Naive thymus-derived CD8-positive, alpha-beta T cell (primary cell): ENCODE measurements around the gene TSHZ3. TPM values are rescaled to one million over a fixed set of nuclear protein-coding genes. Genes with fewer than 3 reads are reported as not detected.

Experiments used
- ATAC-seq, 2 donors: fragments of 150-1000 bp; cut with Tn5 transposase in 1 of 2; sonication (Bioruptor Pico), chemical (Tn5 transposase) in 1 of 2; 1 replicate in 1 of 2; 2 replicates in 1 of 2; pipeline ENCODE4 v1.10.0; 2021; ENCODE audit warnings: mild to moderate bottlenecking in 2 of 2, moderate library complexity in 2 of 2
- POLR2A ChIA-PET: fragments of 350-600 bp; sonication (Branson Sonifier 250); formaldehyde crosslinking; loops from one replicate; lab custom pipeline; 2021; ENCODE audit warnings: antibody characterized with exemption; lab: Charles Lee
- DNase-seq, 10 donors: peaks; one replicate each; pipeline versions ENCODE4 v3.0.0 to v3.0.0-alpha.2; 2020 to 2022
- H3K27ac Mint-ChIP-seq, 10 donors: one replicate each; pipeline ENCODE4 v1.8.0; 2020 to 2022; ENCODE audit warnings: mild to moderate bottlenecking in 10 of 10, mixed read lengths in 10 of 10, moderate library complexity in 4 of 10, inconsistent platforms in 1 of 10
- H3K27me3 Mint-ChIP-seq, 5 donors: one replicate each; pipeline ENCODE4 v1.8.0; 2021 to 2022; ENCODE audit warnings: mixed read lengths in 5 of 5
- H3K36me3 Mint-ChIP-seq, 3 donors: one replicate each; pipeline ENCODE4 v1.8.0; 2020 to 2022; ENCODE audit warnings: mixed read lengths in 3 of 3, mild to moderate bottlenecking in 2 of 3, inconsistent platforms in 1 of 3
- H3K4me1 Mint-ChIP-seq, 4 donors: one replicate each; pipeline ENCODE4 v1.8.0; 2021 to 2022; ENCODE audit warnings: mixed read lengths in 4 of 4
- H3K4me3 Mint-ChIP-seq, 10 donors: one replicate each; pipeline ENCODE4 v1.8.0; 2020 to 2022; ENCODE audit warnings: mild to moderate bottlenecking in 10 of 10, mixed read lengths in 10 of 10, moderate library complexity in 6 of 10, inconsistent platforms in 1 of 10
- H3K9me3 Mint-ChIP-seq, 9 donors: one replicate each; pipeline ENCODE4 v1.8.0; 2020 to 2022; ENCODE audit warnings: mixed read lengths in 9 of 9, mild to moderate bottlenecking in 3 of 9, inconsistent platforms in 1 of 9, moderate library complexity in 1 of 9
- polyA plus RNA-seq, 3 donors: library from polyadenylated mRNA; unstranded; fragments of 300-500 nt; fragmentation: Illumina TruSeq; gene quantifications; one replicate each; pipeline ENCODE4 v1.2.3, GENCODE V29; 2021
- total RNA-seq, 8 experiments: library from RNA in 2 of 8; stranded (reverse) in 2 of 8; gene quantifications; one replicate each; pipeline ENCODE4 v1.2.3 and lab custom pipeline; 2021 to 2026

TSHZ3 gene
- total and polyA plus RNA-seq, 5 experiments from 2014 or later = 0.09 TPM; not detected in 4

GRCh38 chr19:31331536-31331935 lies 17.7 kb downstream of the TSHZ3 start:
- Mint-ChIP-seq H3K4me1 (peaks cover 0 to 2% (median 0%) of the 10 kb centered on the region in 4 donors), H3K9me3 (peaks cover 0 to 1% (median 0%) of the 10 kb centered on the region in 9 donors), H3K27ac (no peak overlapping the region), H3K4me3 (no peak overlapping the region), H3K27me3 (peaks cover 0 to 13% (median 5%) of the 10 kb centered on the region in 5 donors), H3K36me3 (no peaks in the 10 kb centered on the region)
- ATAC-seq (no peak), DNase-seq (no peak)
- POLR2A ChIA-PET = no interaction called here

GRCh38 chr19:31330761-31331160 lies 18.5 kb downstream of the TSHZ3 start:
- H3K36me3 Mint-ChIP-seq = no peaks in the 10 kb centered on the region
- no peak overlapping the region for H3K4me3 Mint-ChIP-seq
- no peak for ATAC-seq
- POLR2A ChIA-PET = no interaction called here
- DNase-seq = no peak
- H3K27me3 Mint-ChIP-seq = peaks cover 0 to 11% (median 2%) of the 10 kb centered on the region in 5 donors
- H3K4me1 Mint-ChIP-seq = peaks cover 0 to 2% (median 0%) of the 10 kb centered on the region in 4 donors
- no peak overlapping the region for H3K27ac Mint-ChIP-seq
- H3K9me3 Mint-ChIP-seq = peaks cover 0 to 1% (median 0%) of the 10 kb centered on the region in 9 donors

- Mint-ChIP-seq H3K27ac (no peak overlapping the region), H3K27me3 (peaks cover 0 to 5% (median 0%) of the 10 kb centered on the region in 5 donors), H3K9me3 (peaks cover 0 to 1% (median 0%) of the 10 kb centered on the region in 9 donors), H3K4me1 (peaks cover 0 to 2% (median 0%) of the 10 kb centered on the region in 4 donors), H3K36me3 (no peaks in the 10 kb centered on the region), H3K4me3 (no peak overlapping the region)
- POLR2A ChIA-PET = interaction anchor here (0.6 kb wide), 1 partner anchor 8 kb away, joined by 4 read pairs; no protein-coding TSS in a partner anchor
- no peak for DNase-seq
- ATAC-seq = no peak
Observed at GRCh38 chr19:31330237-31330636, 19.0 kb downstream of the TSHZ3 start.

GRCh38 chr19:31329819-31330218 lies 19.4 kb downstream of the TSHZ3 start:
- no peak overlapping the region for H3K27ac Mint-ChIP-seq
- no peak overlapping the region for H3K4me3 Mint-ChIP-seq
- H3K4me1 Mint-ChIP-seq = peaks cover 0 to 2% (median 0%) of the 10 kb centered on the region in 4 donors
- H3K9me3 Mint-ChIP-seq = peaks cover 0 to 1% (median 0%) of the 10 kb centered on the region in 9 donors
- ATAC-seq = no peak
- H3K36me3 Mint-ChIP-seq = no peaks in the 10 kb centered on the region
- POLR2A ChIA-PET = interaction anchor here (0.6 kb wide), 1 partner anchor 9 kb away, joined by 4 read pairs; no protein-coding TSS in a partner anchor
- DNase-seq = no peak
- H3K27me3 Mint-ChIP-seq = peaks cover 0 to 2% (median 0%) of the 10 kb centered on the region in 5 donors

- H3K36me3 Mint-ChIP-seq = no peaks in the 10 kb centered on the region
- H3K4me1 Mint-ChIP-seq = peaks cover 0 to 2% (median 0%) of the 10 kb centered on the region in 4 donors
- H3K9me3 Mint-ChIP-seq = no peaks in the 10 kb centered on the region
- H3K4me3 Mint-ChIP-seq = no peak overlapping the region
- ATAC-seq = no peak
- H3K27ac Mint-ChIP-seq = no peak overlapping the region
- POLR2A ChIA-PET = no interaction called here
- no peak for DNase-seq
- peaks cover 0 to 5% (median 0%) of the 10 kb centered on the region in 5 donors for H3K27me3 Mint-ChIP-seq
Observed at GRCh38 chr19:31328238-31328637, 21.0 kb downstream of the TSHZ3 start.

- Mint-ChIP-seq H3K4me3 (no peak overlapping the region), H3K4me1 (peaks cover 0 to 2% (median 0%) of the 10 kb centered on the region in 4 donors), H3K27ac (no peak overlapping the region), H3K9me3 (no peaks in the 10 kb centered on the region), H3K27me3 (peaks cover 0 to 7% (median 0%) of the 10 kb centered on the region in 5 donors), H3K36me3 (no peaks in the 10 kb centered on the region)
- DNase-seq (no peak), ATAC-seq (no peak)
- POLR2A ChIA-PET = no interaction called here
Observed at GRCh38 chr19:31326329-31327028, 22.8 kb downstream of the TSHZ3 start.

GRCh38 chr19:31325342-31325741 lies 23.9 kb downstream of the TSHZ3 start:
- no peak for ATAC-seq
- no peak overlapping the region for H3K4me3 Mint-ChIP-seq
- H3K4me1 Mint-ChIP-seq = peaks cover 0 to 2% (median 0%) of the 10 kb centered on the region in 4 donors

GRCh38 chr19:31319465-31319864 lies 29.8 kb downstream of the TSHZ3 start:
- no peaks in the 10 kb centered on the region for H3K9me3 Mint-ChIP-seq
- POLR2A ChIA-PET = no interaction called here
- H3K4me1 Mint-ChIP-seq = peaks cover 0 to 3% (median 0%) of the 10 kb centered on the region in 4 donors
- H3K36me3 Mint-ChIP-seq = no peaks in the 10 kb centered on the region
- H3K4me3 Mint-ChIP-seq = no peak overlapping the region
- ATAC-seq (no peak), DNase-seq (no peak)
- peaks cover 0 to 18% (median 5%) of the 10 kb centered on the region in 5 donors for H3K27me3 Mint-ChIP-seq
- no peak overlapping the region for H3K27ac Mint-ChIP-seq

More at GRCh38 chr19:31325342-31325741, 23.9 kb downstream of the TSHZ3 start:
- Mint-ChIP-seq H3K27ac (no peak overlapping the region), H3K36me3 (no peaks in the 10 kb centered on the region), H3K9me3 (no peaks in the 10 kb centered on the region), H3K27me3 (peaks cover 0 to 7% (median 0%) of the 10 kb centered on the region in 5 donors)
- POLR2A ChIA-PET = no interaction called here
- no peak for DNase-seq

GRCh38 chr19:31318790-31319425 lies 30.3 kb downstream of the TSHZ3 start:
- ATAC-seq (no peak), DNase-seq (no peak)
- POLR2A ChIA-PET = no interaction called here
- Mint-ChIP-seq H3K4me3 (no peak overlapping the region), H3K4me1 (peaks cover 0 to 5% (median 0%) of the 10 kb centered on the region in 4 donors), H3K9me3 (no peaks in the 10 kb centered on the region), H3K36me3 (no peaks in the 10 kb centered on the region), H3K27ac (no peak overlapping the region), H3K27me3 (peaks cover 0 to 23% (median 8%) of the 10 kb centered on the region in 5 donors)

- no peak overlapping the region for H3K4me3 Mint-ChIP-seq
- no peak for DNase-seq
- H3K4me1 Mint-ChIP-seq = peaks cover 0 to 5% (median 0%) of the 10 kb centered on the region in 4 donors
- POLR2A ChIA-PET = no interaction called here
- no peak for ATAC-seq
- H3K9me3 Mint-ChIP-seq = no peaks in the 10 kb centered on the region
- peaks cover 0 to 26% (median 6%) of the 10 kb centered on the region in 5 donors for H3K27me3 Mint-ChIP-seq
- H3K36me3 Mint-ChIP-seq = no peaks in the 10 kb centered on the region
- H3K27ac Mint-ChIP-seq = no peak overlapping the region
Observed at GRCh38 chr19:31317570-31317969, 31.7 kb downstream of the TSHZ3 start.

GRCh38 chr19:31317093-31317492 lies 32.1 kb downstream of the TSHZ3 start:
- H3K9me3 Mint-ChIP-seq = no peaks in the 10 kb centered on the region
- no peak overlapping the region for H3K4me3 Mint-ChIP-seq
- no peaks in the 10 kb centered on the region for H3K36me3 Mint-ChIP-seq
- H3K27ac Mint-ChIP-seq = no peak overlapping the region
- POLR2A ChIA-PET = no interaction called here
- ATAC-seq = no peak
- DNase-seq = no peak
- peaks cover 0 to 5% (median 0%) of the 10 kb centered on the region in 4 donors for H3K4me1 Mint-ChIP-seq
- peaks cover 0 to 26% (median 5%) of the 10 kb centered on the region in 5 donors for H3K27me3 Mint-ChIP-seq

- Mint-ChIP-seq H3K27me3 (peaks cover 0 to 26% (median 5%) of the 10 kb centered on the region in 5 donors), H3K27ac (no peak overlapping the region), H3K9me3 (no peaks in the 10 kb centered on the region), H3K4me1 (peaks cover 0 to 5% (median 0%) of the 10 kb centered on the region in 4 donors), H3K4me3 (no peak overlapping the region), H3K36me3 (no peaks in the 10 kb centered on the region)
- no peak for DNase-seq
- POLR2A ChIA-PET = no interaction called here
- ATAC-seq = no peak
Observed at GRCh38 chr19:31316201-31316951, 32.9 kb downstream of the TSHZ3 start.
